Fibroblast of the aortic adventitia (primary cell): ENCODE data around the gene FAM13C. TPM values are rescaled to one million over a fixed set of nuclear protein-coding genes. Genes with fewer than 3 reads are reported as not detected.
"Not testable (repeated sequence)": the region's sequence is repeated elsewhere in the genome, so short reads cannot be mapped to it uniquely, and the experiment has no call there.

Experiments
- DNase-seq: peaks from one replicate; pipeline ENCODE4 v3.0.0-alpha.2; 2010; ENCODE audit warnings: low read depth
- H3K4me3 ChIP-seq: 2 replicates; pipeline ENCODE4 v1.5.1; 2011; ENCODE audit warnings: low read depth, mild to moderate bottlenecking, control low read depth, low read length, moderate library complexity
- CTCF ChIP-seq: IDR thresholded peaks from 2 replicates; pipeline ENCODE4 v1.5.1; 2011; ENCODE audit warnings: mild to moderate bottlenecking, low read length, control low read depth, inconsistent platforms; ENCODE audit not compliant: insufficient read depth
- total RNA-seq: library from RNA; depleted of rRNA; stranded (reverse); fragments of >200 nt; gene quantifications from 2 replicates; pipeline ENCODE4 v1.2.3, GENCODE V29; 2012; ENCODE audit warnings: low replicate concordance

FAM13C gene
- total RNA-seq = 3.3 and 9.1 TPM in 2 replicates

DNA sequence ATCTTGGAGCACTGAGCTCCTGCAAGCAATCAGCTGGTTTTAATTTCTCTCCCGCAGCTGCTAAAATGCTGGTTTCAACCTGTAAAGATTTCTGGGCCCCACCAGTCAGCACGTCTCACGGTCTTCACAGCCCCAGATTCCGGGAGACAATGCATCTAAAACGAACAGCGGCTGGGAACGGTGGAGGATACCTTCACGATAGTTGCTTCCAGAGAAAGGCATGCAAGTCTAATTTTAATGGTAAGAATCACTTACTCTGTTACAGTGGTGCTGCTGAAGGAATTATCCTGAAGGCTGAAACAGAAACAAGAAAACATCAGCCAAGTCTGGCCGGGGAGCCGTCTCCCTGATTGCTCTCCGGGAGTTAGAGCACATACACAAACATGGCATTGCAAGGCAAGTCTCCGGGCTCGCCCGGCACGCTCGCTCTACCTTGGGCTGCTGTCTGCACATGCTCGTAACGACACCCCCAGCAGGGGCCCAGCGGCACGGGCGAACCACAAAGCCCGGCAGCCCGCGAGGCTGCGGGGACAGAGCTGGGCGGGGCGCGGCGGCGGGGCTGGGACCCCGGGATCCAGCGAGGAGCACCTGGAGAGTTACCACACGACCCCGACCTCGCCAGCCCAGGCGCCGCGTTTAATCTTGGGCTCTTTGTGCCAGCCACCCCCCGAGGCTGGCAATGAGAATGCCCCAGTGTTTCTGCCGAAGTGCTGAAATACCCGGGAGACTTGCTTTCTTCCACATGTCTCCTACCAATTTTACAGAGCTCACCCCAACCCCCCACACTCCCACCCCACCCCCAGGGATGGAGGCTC lies at the start of gene FAM13C:
Gene FAM13C, minus strand, starts transcription at position 406 of the 815 bp plus-strand sequence. Its CDS starts 89 bp downstream, at position 317.
- TF ChIP-seq CTCF = no peak
- DNase-seq = peak; percentile 58
- peak within 1 kb of the TSS; percentile 67 for H3K4me3 ChIP-seq

DNA sequence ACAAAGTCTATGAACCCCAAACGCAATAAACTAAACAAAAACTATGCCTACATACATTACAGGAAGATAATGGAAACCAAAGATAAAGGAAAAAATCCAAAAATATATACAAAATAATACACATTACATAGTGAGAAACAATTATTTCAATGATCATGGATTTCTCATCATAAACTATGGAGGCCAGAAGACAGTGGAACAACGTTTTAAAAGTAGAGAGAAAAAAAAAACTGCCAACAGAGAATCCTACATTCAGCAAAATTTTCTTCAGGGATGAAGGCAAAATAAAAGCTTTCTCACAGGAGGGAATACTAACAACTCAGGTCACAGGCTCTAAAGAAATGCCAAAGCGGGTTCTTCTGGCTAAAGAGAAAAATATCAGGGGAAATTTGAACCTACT lies 42.9 kb upstream of the FAM13C start:
- no peak for TF ChIP-seq CTCF
- no peak overlapping the region for H3K4me3 ChIP-seq
- DNase-seq = no peak

GRCh38 chr10:59400214-59400613 lies 37.9 kb upstream of the FAM13C start:
- H3K4me3 ChIP-seq = no peak overlapping the region
- no peak for DNase-seq

DNA sequence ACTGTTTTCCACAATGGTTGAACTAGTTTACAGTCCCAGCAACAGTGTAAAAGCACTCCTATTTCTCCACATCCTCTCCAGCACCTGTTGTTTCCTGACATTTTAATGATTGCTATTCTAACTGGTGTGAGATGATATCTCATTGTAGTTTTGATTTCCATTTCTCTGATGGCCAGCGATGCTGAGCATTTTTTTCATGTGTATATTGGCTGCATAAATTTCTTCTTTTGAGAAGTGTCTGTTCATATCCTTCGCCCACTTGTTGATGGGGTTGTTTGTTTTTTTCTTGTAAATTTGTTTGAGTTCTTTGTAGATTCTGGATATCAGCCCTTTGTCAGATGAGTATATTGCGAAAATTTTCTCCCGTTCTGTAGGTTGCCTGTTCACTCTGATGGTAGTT lies 37.0 kb upstream of the FAM13C start:
- not testable (repeated sequence) for H3K4me3 ChIP-seq, DNase-seq

More at GRCh38 chr10:59400214-59400613, 37.9 kb upstream of the FAM13C start:
- TF ChIP-seq CTCF = no peak

DNA sequence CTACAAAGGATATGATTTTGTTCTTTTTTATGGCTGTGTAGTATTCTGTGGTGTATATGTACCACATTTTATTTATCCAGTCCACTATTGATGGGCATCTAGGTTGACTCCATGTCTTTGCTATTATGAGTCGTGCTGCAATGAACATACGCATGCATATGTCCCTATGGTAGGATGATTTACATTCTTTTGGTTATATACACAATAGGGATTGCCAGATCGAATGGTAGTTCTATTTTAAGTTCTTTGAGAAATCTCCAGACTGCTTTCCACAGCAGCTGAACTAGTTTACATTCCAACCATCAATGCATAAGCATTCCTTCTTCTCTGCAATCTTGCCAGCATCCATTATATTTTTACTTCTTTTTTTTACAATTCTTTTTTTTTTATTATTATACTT lies 35.6 kb upstream of the FAM13C start:
- DNase-seq = no peak
- TF ChIP-seq CTCF = no peak
- no peak overlapping the region for H3K4me3 ChIP-seq

DNA sequence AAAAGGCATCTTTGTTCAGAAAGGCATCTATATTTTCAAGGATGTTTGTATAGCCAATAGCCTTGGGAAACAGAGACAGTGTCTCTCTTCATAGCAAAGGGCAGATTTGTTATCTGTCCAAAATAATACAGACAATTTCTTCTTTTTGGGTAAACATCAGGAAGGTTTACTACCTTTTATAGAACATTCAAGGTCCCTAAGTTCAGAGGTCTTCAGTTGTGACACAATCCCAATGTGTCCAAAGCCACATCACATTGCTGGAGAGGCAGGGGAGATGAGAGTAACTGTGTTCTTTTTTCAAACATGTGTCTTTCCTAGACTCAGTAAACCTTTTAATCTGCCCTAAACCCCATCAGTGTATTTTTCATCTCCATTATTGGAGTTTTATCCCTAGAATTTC lies 33.6 kb upstream of the FAM13C start:
- TF ChIP-seq CTCF = no peak
- no peak for DNase-seq
- H3K4me3 ChIP-seq = no peak overlapping the region

- peak; percentile 25 for DNase-seq
- TF ChIP-seq CTCF = no peak
- H3K4me3 ChIP-seq = no peak overlapping the region
Measured at GRCh38 chr10:59393349-59393748, 31.0 kb upstream of the FAM13C start.
